ENCODE data around the gene VPS13D.
"Not testable (repeated sequence)": the region's sequence is repeated elsewhere in the genome, so short reads cannot be mapped to it uniquely, and the experiment has no call there.

Gene VPS13D

DNA sequence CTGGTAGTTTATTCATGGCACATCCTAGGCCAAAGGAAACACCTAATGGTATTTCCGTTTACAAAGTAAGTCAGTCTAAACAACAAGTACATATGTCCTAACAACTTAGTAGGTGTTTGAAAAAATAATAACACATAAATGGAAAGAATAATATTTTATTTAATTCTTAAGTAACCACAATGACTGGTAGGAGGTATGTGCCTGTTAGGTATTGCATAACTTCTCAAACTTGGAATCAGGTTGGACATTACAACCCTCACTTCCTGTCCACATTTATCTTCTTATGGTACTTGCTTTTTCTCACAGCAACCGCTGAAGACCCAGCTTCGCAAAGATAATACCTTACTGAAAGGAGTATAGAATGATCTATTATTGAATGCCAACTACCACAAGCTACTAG is 64.2 kb downstream of the VPS13D start:
- no peak for DNase-seq (ENCODE audit: low spot score)

DNA sequence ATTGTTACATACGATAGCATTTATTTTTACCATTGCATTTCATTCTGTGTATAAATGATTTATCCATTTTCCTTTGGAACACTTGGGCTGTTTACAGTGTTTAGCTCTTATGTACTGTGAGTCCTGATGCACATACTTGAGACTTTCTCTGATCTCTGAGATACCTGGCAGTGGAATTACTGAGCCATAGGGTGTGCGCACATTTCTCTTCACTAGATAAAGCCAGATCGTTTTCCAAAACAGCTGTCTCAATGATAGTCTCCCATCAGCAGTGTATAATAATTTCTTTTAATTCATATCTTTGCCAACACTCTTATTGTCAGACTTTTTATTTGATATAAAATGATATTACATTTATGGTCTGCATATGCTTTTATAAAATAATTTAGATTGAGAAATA is 66.2 kb downstream of the VPS13D start:
- no peak for DNase-seq (ENCODE audit: low spot score)

DNA sequence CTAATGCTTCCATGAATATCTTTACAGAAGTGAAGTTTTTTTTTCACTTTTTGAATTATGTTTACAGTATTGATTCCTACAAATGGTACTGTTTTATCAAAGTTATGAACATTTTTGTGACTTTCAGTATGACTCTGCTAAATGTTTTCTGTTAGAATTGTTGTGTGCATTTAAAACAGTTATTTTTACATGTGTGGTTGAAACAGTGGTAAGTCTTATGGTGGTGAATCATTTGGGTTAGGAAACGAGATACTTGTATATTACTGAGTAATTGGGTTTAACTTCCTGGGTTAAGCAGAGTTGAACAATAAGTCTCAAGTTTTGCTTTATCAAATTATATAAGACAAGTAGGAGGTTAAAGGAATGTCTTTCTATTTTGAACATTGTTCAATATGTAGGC is 66.8 kb downstream of the VPS13D start:
- no peak for DNase-seq (ENCODE audit: low spot score)

DNA sequence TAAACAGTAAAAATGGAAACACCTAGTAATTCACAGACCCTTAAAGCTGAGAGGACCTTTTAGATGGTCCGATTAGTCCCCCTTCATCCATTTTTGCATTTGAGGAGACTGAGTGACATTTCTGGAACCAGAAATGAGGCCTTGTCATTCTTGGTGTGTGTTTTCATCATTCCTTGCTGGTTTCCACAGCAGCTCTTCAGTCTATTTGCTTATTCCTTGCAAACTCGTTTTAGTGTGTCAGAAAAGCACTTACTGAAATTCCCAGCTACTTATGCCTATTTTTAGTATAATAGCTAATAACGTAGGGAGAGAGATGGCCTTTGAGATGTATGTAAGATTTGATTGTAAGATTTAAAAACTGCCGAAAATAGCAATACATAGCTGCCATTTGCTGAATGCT is 70.9 kb downstream of the VPS13D start:
- no peak for DNase-seq (ENCODE audit: low spot score)

DNA sequence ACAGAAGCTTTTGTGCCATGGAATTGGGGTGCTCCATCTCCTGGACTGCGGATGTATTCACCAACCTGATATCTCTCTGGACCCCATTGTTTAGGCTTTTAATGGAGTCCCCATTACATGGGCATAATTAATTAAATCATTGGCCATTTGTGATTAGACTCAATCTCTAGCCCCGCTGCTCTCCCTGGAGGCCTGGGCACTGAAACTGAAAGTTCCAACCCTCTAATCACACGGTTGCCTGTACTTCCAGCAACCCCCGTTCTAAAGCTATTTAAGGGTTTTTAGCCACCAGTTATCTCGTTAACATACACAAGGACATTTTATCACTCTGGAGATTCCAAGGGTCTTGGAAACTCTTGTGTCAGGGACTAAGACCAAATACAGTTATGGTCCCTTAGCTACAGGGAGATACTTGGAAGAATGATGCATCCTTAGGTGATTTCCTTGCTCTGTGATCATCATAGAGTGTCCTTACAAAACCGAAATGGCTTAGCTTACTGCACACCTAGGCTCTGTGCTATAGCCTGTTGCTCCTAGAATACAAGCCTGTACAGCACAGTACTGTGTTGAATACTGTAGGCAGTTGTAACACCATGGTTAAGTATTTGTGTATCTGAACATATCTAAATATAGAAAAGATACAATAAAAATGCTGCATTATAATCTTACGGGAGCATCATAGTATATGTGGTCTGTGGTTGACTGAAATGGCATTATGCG is 71.8 kb downstream of the VPS13D start:
- DNase-seq (ENCODE audit: low spot score) = no peak

DNA sequence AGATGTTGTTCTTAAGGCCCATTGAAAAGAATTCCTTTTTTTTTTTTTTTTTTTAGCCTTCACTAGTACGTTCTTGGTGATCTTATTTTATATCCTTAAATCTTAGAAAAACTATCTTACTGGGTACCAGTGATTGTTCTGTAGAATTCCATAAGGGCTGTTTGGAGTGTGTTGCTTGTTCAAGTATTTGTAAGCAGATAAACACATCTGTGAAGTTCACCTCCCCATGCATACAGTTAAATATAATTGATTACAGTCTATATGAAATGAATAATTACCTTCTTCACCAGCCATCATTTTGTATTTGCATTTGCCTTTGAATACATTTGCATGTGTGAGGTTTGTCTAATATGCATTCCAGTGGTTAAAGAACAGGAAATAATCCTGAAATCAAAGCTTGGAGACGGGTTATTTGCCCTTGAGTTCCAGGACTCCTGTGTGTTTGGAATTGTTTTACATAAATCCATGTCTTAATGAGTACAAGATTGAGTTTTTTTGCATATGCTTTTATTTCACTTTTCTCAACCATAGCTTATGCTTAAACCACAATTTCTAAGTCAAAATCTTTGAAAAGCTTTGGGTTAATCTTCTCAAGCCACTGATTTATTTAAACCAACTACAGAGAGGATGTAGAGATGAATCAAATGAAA is 73.1 kb downstream of the VPS13D start:
- no peak for DNase-seq (ENCODE audit: low spot score)

DNA sequence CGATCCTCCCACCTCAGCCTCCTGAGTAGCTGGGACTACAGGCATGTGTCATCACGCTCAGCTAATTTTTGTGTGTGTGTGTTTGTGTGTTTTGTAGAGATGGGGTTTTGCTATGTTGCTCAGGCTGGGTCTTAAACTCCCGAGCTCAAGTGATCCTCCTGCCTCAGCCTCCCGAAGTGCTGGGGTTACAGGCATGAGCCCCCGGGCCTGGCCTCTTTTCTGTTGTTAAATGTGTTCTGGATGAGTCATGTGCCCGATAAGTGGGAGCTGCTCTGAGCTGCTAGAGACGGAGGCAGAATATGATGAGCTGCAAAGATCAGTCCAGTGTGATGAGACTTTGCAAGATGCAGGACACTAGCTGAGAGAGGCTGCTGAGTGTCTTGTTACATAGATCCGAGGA is 75.5 kb downstream of the VPS13D start:
- DNase-seq (ENCODE audit: low spot score) = no peak

DNA sequence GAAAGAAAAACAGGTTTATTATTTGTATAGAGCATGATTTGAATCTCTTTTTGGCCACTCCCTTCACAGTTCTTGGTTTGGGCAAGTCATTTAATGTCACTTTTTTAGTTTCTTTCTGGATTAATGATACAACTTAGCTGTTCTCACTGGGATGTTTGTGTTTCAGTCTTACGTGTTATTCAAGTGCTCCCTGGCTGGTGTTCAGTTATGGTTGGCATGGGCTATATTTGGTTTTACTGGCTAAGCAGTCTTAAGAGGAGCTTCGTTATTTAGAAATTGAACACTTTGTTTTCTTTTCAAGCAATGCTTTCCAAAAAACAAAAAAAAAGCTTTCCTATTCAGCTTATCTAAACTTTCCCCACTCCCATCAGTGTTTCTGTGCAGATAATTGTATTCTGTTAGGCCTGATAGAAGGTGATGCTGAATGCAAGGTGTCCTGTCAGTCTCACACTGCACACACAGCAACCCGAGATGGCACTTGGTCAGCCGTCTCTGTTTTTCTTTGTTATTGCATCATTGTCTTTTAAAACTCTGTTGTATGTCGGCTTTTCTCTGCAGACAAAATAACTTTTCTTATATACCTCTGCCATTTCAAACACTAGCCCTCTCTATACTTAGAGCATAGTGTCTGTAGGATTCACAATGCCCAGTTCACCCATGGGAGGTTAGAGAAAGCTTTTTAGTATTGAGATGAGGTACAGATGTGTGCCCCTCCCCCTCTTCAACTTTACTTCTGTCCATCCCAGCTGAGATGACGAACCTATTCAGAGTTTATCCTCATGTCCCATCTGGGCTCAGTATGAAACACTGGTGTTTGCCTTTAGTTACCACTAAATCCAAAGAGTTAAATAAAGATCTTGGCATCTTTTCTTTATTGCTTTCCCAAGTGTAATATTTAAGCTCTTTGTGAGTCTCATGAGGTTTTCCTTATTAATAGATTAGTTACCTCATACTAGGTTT is 80.2 kb downstream of the VPS13D start:
- no peak for DNase-seq (ENCODE audit: low spot score)

DNA sequence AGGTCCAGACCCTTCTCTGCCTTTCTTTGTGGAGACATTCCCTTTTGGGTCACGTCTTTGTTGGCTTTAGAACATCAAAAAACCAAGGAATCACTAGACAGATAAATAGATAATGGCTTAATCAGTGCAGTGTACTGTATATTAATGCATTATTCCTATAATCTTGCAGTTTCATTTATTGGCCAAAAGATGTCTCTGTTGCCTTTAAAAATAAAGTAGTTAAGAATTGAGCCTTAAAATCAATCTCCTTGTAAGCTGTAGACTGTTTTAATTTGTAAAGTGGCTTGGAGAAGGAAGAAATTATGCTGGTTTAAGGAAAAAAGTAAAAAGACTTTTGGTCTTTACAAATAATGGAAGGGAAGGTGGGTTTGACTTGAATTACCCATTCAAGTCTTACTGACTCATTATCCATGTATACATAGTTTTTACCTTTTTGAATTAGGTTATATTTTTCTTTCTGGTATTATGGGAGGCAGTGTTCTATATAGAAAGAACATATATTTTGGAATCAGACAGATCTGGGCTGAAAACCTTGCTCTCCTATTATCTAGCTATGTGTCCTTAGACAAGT is 84.6 kb downstream of the VPS13D start:
- peak; percentile 18 for DNase-seq (ENCODE audit: low spot score)

DNA sequence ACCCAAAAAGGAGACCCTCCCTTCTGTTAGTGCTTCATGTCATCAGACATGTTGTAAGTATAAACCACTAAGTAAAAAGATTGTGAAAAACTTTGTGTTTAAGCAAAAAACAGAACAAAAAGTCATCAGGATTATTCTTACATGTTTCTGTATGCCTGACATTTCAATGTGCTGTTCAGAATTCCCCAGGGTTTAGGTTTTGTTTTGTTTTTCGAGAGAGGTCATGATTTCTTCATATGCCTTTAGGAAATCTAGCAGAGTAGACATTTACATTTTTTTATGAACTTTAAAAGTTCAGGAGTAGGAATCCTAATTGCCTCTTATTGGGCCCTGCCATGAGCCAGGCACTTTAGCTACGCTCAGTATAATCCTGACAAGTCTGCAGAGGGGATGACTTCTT is 85.3 kb downstream of the VPS13D start:
- DNase-seq (ENCODE audit: low spot score) = no peak

DNA sequence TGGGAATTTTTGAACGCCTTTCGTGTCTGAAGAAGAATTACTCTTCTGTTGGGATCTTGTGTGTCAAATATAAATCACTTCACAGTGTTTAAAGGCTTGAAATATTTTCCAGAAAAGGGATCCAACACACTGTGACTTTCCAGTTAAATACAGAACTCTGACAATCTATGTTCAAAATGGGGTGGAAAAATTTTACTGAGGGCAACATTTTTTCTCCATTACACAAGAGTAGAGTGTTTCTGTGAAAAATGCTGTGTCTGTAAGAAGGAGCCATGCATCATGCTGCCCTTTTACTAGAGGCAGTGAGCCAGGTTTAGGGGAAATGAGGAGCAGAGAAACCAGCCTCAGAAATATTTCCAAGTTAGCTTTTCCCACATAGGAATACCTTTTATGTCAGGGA is 86.5 kb downstream of the VPS13D start:
- DNase-seq (ENCODE audit: low spot score) = no peak

DNA sequence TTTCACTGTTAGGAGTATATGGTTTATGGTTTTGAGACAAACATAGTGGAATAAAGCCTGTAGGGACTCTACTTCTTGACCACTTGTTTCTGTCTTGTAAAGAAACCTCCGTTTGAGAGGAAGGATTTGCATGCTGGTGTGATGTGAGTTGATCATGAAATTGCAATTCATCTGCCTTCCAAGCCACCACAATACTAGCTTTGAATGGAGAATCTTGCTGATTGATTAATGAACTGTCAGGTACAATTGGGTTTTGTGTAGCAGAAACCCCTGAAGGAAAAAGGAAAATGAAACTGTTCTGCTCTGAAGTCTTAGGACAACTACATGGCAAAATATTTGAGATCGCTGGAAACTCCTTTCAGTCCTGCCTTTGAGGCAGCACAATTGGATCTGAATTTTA is 90.7 kb downstream of the VPS13D start:
- no peak for DNase-seq (ENCODE audit: low spot score)

DNA sequence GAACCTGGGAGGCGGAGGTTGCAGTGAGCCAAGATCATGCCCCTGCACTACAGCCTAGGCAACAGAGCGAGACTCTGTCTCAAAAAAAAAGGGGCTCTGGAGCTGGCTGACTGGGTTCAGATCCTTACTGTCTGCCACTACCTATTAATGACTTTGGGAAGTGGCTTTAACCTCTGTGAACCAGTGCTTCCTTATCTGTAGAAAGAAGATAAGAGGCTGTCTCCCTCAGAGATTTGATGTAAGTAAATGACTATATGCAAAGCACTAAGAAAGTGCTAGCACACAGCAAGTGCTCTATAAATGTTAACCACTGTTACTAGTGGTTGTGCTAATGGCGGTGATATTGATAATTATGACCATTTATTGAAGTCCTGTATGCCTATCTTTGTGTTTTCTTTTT is 94.6 kb downstream of the VPS13D start:
- DNase-seq (ENCODE audit: low spot score) = no peak

DNA sequence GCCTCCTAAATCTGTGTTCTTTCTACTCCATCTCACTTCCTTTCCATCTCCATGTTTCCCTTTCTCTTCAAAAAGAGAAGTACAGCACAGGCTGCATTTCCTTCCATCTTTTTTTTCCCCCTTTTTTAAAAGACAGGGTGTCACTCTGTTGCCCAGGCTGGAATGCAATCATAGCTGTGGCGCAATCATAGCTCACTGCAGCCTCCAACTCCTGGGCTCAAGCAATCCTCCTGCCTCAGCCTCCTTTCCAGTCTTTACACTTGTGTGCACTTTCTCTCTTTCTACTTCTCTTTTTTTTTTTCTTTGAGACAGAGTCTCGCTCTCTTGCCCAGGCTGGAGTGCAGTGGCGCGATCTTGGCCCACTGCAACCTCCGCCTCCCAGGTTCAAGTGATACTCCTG is 95.1 kb downstream of the VPS13D start:
- DNase-seq (ENCODE audit: low spot score) = not testable (repeated sequence)

DNA sequence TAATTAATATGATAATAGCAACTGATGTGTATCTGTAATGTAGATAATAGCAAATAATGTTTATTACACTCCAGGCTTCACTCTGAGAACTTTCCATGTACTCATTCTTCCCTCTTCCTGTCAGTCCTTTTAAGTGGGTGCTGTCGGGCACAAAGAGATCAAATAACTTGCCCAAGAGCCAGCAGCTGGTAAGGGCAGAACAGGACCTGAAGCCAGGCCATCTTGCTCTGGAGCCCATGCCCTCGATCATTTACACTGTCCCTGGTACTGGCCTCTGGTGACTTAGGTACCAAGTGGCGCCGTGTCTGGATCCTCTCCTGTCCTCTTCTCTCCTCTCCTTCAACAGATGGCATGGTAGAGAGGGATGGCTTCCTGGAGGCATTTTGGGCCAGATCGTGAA is 97.2 kb downstream of the VPS13D start:
- no peak for DNase-seq (ENCODE audit: low spot score)

DNA sequence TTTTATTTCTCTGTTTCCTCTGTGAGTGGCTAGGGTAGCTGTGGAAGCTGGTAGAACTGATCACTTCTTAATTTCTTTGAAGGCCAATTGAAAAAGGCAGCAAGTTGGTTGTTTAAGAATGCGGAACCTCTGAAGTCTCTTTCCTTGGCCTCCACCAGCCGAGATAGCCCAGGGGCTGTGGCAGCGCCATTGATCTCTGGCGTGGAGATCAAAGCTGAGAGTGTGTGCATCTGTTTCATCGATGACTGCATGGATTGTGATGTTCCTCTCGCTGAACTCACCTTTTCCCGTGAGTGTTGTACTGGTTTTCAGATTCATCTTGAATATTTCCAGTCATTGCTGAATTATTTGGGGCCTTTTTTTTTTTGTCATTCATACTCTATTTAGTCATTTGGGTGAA is 97.7 kb downstream of the VPS13D start:
- no peak for DNase-seq (ENCODE audit: low spot score)

DNA sequence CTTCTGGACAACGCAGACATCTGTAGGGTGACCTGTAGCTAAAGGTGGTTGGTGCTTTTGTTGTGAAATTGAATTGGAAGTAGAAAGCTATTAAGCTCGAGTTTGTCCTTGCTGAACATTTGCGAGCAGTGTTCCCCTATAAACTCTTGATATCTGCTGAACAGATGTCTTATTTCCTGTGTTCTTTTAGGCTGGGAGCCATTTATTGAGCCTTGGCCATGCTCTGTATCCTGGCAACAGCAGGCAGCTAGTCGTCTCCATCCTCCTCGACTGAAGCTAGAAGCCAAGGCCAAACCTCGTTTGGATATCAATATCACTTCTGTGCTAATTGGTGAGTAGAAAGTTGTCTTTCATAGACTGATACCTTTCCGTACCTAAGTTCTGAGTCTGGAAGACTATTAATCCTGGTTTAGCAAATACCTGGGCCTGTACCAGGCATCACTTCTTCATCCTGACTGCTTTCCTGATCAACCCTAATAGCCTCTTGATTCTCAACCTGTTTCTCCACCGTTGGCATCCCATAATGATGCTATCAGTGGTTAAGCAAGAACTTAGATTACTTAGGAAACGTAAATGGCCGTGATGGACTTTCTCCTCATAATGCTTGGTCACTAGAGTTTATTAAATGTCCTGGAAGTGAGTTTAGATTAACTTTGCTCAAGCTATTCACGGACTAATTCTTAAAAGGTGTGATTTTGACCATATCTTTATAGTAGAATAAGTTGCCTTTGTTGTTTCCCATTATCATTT is 103.4 kb downstream of the VPS13D start:
- no peak for DNase-seq (ENCODE audit: low spot score)

DNA sequence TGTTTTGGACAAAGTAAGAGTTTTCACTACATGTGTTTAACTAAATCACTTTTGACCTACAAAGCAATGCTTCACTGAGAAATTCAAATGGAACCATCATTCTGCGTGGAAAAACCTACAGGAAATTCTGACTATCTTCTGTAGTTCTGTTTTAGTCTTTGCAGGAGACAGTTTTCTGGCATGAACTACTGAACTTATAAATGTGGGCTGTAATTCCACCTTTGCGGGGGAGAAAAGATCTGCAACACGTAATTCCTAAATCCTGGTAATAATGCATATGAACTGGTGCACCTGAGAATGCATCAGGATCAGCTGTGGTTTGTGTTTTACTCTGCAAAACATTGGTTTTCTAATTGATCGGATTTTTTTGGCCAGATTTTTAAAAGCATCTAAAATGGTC is 106.0 kb downstream of the VPS13D start:
- no peak for DNase-seq (ENCODE audit: low spot score)

DNA sequence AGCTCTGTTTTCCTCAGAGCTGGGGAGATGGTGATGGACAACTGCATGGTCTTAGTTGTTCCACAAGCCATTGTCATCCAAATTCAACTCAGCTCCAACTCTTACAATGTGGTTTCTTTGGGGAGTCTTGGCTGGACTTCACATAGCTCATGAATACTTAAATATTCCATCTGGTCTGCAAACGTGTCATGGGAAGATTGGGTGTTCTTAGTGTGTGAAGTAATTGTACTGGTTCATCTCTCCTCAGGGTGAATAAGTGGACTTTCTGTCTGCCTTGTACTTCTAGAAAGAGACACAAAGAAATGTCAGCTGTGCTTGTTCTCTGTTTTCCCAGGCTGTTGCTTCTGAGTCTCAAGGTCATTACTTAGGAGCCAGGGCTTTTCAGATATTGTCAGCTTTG is 106.6 kb downstream of the VPS13D start:
- DNase-seq (ENCODE audit: low spot score) = no peak

DNA sequence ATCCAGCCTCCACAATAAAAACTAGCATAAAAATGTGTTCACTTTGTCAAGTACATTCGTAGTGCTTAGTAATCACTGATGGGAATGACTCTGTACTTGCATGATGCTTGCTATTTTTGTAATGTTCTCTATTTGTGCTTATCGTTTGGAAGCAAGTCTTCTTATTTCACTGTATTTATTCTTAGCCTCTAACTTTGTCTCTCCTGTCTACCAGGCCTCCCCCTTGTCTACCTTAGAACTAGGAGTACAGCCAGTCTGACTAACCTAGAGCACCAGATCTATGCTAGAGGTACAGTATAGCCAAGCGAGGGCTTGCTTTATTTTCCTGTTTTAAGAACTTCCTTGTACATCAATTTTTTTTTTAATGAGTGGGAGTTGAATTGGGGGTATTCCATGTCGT is 108.2 kb downstream of the VPS13D start:
- no peak for DNase-seq (ENCODE audit: low spot score)

DNA sequence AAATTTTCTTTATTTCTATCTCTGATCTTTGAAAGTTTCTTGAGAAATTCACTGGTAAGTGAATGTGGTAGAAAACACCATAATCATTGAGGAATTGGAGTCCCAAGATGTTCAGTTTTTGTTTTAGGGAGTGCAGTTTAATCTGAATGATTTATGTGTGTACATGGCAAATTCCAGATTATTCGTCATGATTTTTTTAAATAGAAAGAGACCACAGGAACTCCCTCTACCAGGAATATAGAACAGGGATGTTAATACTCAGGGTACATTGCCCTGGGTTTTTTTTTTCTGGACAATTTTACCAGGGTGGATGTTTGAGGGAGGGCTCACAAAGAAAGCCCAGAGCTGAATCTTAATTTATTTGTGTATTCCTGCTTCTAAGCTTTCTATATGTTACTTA is 109.0 kb downstream of the VPS13D start:
- DNase-seq (ENCODE audit: low spot score) = no peak

DNA sequence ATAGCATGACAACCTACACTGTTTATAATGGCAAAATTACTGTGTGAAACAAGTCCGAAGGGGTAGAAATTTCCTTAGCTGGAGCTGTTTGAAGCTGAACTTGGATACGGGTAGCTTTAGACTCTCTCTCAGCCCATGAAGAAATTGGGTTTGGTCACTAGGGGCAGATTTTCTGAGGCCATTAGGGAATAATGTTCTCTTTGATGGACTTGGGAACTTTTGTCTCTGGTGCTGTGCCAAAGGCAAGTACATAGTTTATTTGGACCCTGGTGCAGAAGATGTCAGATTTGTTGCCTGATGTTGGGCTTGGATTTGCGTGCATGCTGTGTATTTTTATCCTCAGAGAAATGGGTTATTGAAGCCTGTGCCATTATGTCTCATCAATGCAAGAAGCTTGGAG is 109.6 kb downstream of the VPS13D start:
- DNase-seq (ENCODE audit: low spot score) = no peak
